MCF 10A (cell line): ENCODE measurements around the gene PPP1R14C. TPM values are rescaled to one million over a fixed set of nuclear protein-coding genes. Genes with fewer than 3 reads are reported as not detected.

Experiments
- BruUV-seq: library from RNA; stranded (reverse); fragments of 400-500 nt; replicated peaks from 2 replicates; lab custom pipeline; 2021; lab: Mats Ljungman, UMichigan
- CTCF ChIA-PET: fragments of 300-600 bp; sonication (Branson Sonifier 250); formaldehyde crosslinking; extraction: SDS; loops from one replicate; lab custom pipeline; 2021; ENCODE audit warnings: antibody characterized with exemption, inconsistent platforms; lab: Yijun Ruan, JAX
- POLR2A ChIA-PET: fragments of 300-600, 350-650 bp; sonication (Branson Sonifier 250); formaldehyde crosslinking; extraction: SDS; loops from one replicate; lab custom pipeline; 2020; ENCODE audit warnings: antibody characterized with exemption, inconsistent platforms; lab: Yijun Ruan, JAX
- DNase-seq: peaks from one replicate; pipeline ENCODE4 v3.0.0-alpha.2; 2018; ENCODE audit not compliant: unreplicated experiment
- H3K27ac Mint-ChIP-seq: one replicate; pipeline ENCODE4 v1.8.0; 2022; ENCODE audit warnings: mild to moderate bottlenecking, low read depth, mixed read lengths; ENCODE audit not compliant: unreplicated experiment
- H3K27me3 Mint-ChIP-seq: one replicate; pipeline ENCODE4 v1.8.0; 2022; ENCODE audit warnings: mixed read lengths; ENCODE audit not compliant: insufficient read depth, unreplicated experiment
- H3K36me3 Mint-ChIP-seq: one replicate; pipeline ENCODE4 v1.8.0; 2022; ENCODE audit warnings: mild to moderate bottlenecking, moderate library complexity, mixed read lengths; ENCODE audit not compliant: insufficient read depth, unreplicated experiment
- H3K4me1 Mint-ChIP-seq: one replicate; pipeline ENCODE4 v1.8.0; 2022; ENCODE audit warnings: mixed read lengths; ENCODE audit not compliant: insufficient read depth, unreplicated experiment
- H3K4me3 Mint-ChIP-seq: one replicate; pipeline ENCODE4 v1.8.0; 2022; ENCODE audit warnings: mild to moderate bottlenecking, moderate library complexity, mixed read lengths; ENCODE audit not compliant: unreplicated experiment
- H3K9me3 Mint-ChIP-seq: one replicate; pipeline ENCODE4 v1.8.0; 2022; ENCODE audit warnings: mixed read lengths; ENCODE audit not compliant: unreplicated experiment
- intact Hi-C: fragments of 100-400 bp; cut with micrococcal nuclease; formaldehyde crosslinking; loops from 2 replicates; pipeline ENCODE4 v1.14.1; 2022
- total RNA-seq: library from RNA; stranded (reverse); gene quantifications from 2 replicates; pipeline ENCODE4 v1.2.3, GENCODE V29; 2022
- TF ChIP-seq, protein P1 (sequence below): fragments of 200-600 bp; IDR thresholded peaks from one replicate; pipeline ENCODE4 v1.8.0; 2022; ENCODE audit warnings: antibody characterized with exemption, mild to moderate bottlenecking; ENCODE audit not compliant: unreplicated experiment

Gene PPP1R14C
- total RNA-seq, 1 experiment from 2014 or later: 32.0 TPM

DNA sequence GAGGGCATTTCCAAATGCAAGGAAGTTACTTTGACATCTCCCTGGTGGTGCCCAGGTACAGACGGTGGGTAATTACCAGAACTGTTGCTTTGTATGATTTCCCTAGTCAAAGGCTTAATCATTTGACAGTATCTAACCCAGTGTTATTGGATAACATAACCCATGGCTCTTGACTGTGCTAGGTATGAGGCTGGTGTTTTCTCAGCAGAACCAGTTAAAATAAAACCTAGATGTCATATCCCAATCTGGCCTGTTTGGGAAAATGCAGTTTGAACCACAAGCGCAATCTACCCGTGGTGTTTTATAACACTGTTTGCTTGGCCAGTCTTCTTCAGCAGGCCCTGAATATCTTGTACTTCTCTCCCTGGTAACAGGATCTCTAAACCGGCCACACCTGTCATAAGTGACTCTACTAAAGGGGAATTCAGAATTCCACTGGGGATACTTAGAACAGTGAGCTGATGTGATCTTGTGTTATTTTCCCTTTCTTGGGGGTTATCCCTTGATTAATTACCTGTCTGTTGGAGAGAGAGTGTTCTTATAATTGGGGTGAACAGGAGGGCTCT, 32.8 kb downstream of the PPP1R14C start:
- H3K27me3 Mint-ChIP-seq: no peaks in the 10 kb centered on the region
- no peak for DNase-seq
- ChIA-PET POLR2A (interaction anchor here (0.7 to 1.4 kb wide), 2 partner anchors 20 to 21 kb away, joined by 3 read pairs; no protein-coding TSS in a partner anchor), CTCF (interaction anchor here (1.0 to 1.1 kb wide), 2 partner anchors 18 to 220 kb away, joined by 3 read pairs; no protein-coding TSS in a partner anchor)
- H3K4me3 Mint-ChIP-seq: no peak overlapping the region
- intact Hi-C loops: no loop called here
- H3K4me1 Mint-ChIP-seq: peaks cover 25% of the 10 kb centered on the region
- peaks cover 23% of the 10 kb centered on the region for H3K36me3 Mint-ChIP-seq
- BruUV-seq: no TSS peak
- no peaks in the 10 kb centered on the region for H3K9me3 Mint-ChIP-seq
- no peak overlapping the region for H3K27ac Mint-ChIP-seq
- TF ChIP-seq, protein P1, sequence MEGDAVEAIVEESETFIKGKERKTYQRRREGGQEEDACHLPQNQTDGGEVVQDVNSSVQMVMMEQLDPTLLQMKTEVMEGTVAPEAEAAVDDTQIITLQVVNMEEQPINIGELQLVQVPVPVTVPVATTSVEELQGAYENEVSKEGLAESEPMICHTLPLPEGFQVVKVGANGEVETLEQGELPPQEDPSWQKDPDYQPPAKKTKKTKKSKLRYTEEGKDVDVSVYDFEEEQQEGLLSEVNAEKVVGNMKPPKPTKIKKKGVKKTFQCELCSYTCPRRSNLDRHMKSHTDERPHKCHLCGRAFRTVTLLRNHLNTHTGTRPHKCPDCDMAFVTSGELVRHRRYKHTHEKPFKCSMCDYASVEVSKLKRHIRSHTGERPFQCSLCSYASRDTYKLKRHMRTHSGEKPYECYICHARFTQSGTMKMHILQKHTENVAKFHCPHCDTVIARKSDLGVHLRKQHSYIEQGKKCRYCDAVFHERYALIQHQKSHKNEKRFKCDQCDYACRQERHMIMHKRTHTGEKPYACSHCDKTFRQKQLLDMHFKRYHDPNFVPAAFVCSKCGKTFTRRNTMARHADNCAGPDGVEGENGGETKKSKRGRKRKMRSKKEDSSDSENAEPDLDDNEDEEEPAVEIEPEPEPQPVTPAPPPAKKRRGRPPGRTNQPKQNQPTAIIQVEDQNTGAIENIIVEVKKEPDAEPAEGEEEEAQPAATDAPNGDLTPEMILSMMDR: no peak

DNA sequence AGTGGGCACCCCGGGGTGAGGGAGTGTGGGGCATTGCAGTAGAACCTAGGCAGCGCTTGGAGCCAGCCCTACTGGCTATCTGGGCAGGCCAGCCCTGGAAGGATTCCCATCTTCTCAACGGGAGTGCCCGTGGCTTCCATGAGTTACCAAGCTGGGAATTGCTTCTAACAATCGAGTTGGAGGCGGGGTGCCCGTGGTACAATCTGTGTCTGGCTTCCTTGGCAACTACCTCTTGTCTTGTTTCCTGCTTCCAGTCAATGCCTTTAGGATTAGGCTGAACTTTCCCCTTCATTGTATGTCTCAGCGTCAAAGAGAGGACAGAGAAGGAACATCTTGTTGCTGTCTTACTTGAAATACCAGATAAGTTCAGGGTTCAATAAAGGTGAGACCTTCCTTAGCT, 33.3 kb downstream of the PPP1R14C start:
- intact Hi-C loops: no loop called here
- Mint-ChIP-seq H3K27ac (no peak overlapping the region), H3K9me3 (no peaks in the 10 kb centered on the region), H3K4me3 (no peak overlapping the region), H3K4me1 (peaks cover 26% of the 10 kb centered on the region), H3K27me3 (no peaks in the 10 kb centered on the region), H3K36me3 (peaks cover 23% of the 10 kb centered on the region)
- ChIA-PET POLR2A (interaction anchor here (0.7 to 1.4 kb wide), 3 partner anchors 19 to 33 kb away, joined by 3 read pairs; no protein-coding TSS in a partner anchor), CTCF (interaction anchor here (1.0 to 1.1 kb wide), 2 partner anchors 18 to 219 kb away, joined by 3 read pairs; no protein-coding TSS in a partner anchor)
- BruUV-seq: no TSS peak
- TF ChIP-seq, protein P1: no peak
- no peak for DNase-seq

DNA sequence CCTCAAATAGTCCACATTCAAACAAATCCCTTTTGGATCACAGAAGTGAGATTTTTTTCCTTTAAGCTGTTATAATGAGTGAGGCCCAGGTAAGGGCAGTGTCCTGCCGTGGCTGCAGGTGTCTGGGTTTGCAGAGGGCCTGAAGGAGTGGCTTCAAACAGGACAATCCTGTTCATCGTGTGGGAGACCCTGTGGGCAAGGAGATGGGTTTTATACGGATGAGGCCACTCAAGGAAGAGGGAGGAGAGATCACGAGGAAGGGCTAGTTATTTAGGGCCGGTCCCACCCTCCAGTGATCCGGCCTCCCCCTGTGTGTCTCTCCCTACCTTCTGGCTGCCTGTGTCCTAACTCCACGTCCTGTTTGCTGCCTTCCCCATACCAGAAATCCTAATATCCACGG, 33.8 kb downstream of the PPP1R14C start:
- TF ChIP-seq, protein P1: no peak
- BruUV-seq: no TSS peak
- intact Hi-C loops: no loop called here
- peaks cover 26% of the 10 kb centered on the region for H3K4me1 Mint-ChIP-seq
- H3K9me3 Mint-ChIP-seq: no peaks in the 10 kb centered on the region
- peak overlapping the region; percentile 60 for H3K27ac Mint-ChIP-seq
- DNase-seq: no peak
- peaks cover 23% of the 10 kb centered on the region for H3K36me3 Mint-ChIP-seq
- H3K27me3 Mint-ChIP-seq: no peaks in the 10 kb centered on the region
- ChIA-PET POLR2A (interaction anchor here (0.7 to 1.4 kb wide), 3 partner anchors 19 to 33 kb away, joined by 3 read pairs; no protein-coding TSS in a partner anchor), CTCF (interaction anchor here (0.6 to 1.1 kb wide), 3 partner anchors 13 to 219 kb away, joined by 3 read pairs; no protein-coding TSS in a partner anchor)
- no peak overlapping the region for H3K4me3 Mint-ChIP-seq

DNA sequence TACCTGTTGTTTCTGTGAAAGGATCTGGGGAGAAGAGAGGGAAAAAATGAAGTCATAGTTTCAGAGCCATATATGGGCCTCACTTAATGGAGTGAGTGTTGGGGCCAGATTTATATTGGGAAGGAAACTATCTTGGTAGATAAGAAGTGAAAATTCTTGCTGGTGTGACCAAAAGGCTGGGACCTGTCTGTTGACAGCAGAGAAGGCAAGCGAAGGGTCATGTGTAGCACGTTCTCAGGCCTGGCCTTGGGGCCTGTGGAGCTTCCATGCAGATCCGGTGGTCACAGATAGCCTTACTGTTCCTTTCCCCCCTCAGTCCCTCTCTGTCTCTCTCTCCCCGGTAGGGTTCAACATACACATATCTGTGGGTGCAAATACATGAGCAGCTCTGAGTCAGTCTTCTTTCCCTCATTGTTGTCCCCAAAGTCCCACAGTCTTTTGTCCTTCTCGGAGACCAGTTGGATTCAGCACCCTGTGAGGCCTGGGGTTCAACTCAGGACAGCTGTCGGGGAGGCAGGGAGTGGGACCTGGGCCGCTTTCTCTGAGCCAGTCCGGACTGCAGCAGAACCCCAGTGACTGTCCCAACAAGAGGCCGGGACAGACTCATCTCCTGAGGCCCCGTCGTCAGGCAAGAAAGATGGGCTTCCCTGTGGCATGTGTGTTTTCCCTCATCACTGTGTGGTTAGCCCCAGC, 34.6 kb downstream of the PPP1R14C start:
- intact Hi-C loops: no loop called here
- Mint-ChIP-seq H3K4me1 (peaks cover 26% of the 10 kb centered on the region), H3K27me3 (no peaks in the 10 kb centered on the region), H3K9me3 (no peaks in the 10 kb centered on the region), H3K4me3 (no peak overlapping the region), H3K36me3 (peaks cover 23% of the 10 kb centered on the region), H3K27ac (peak overlapping the region; percentile 60)
- POLR2A ChIA-PET: interaction anchor here (0.6 kb wide), 1 partner anchor 905 kb away, joined by 3 read pairs; no protein-coding TSS in a partner anchor
- DNase-seq: no peak
- CTCF ChIA-PET: interaction anchor here (0.6 kb wide), 1 partner anchor 14 kb away, joined by 3 read pairs; no protein-coding TSS in a partner anchor
- BruUV-seq: no TSS peak
- TF ChIP-seq, protein P1: no peak
